IMR-90 (cell line): ENCODE data around the gene ST8SIA2.

ENCODE experiments used
- BHLHE40 ChIP-seq: fragments of 150-350 bp; IDR thresholded peaks from 2 replicates; pipeline ENCODE4 v1.6.1; 2016; ENCODE audit warnings: mild to moderate bottlenecking, low read depth, low read length
- CEBPB ChIP-seq: IDR thresholded peaks from 2 replicates; pipeline ENCODE4 v1.6.1; 2012; ENCODE audit warnings: low read depth, low read length, improper control_type of control experiment
- CTCF ChIP-seq: conservative IDR thresholded peaks from 2 replicates; pipeline ENCODE4 v1.5.1; 2012; ENCODE audit warnings: mild to moderate bottlenecking, low read depth, low read length, improper control_type of control experiment
- ELK1 ChIP-seq: fragments of 150-350 bp; IDR thresholded peaks from 2 replicates; pipeline ENCODE4 v1.6.1; 2016; ENCODE audit warnings: low read depth, mild to moderate bottlenecking, low read length, moderate library complexity, borderline replicate concordance
- FOS ChIP-seq: fragments of 150-350 bp; IDR thresholded peaks from 2 replicates; pipeline ENCODE4 v1.6.1; 2016; ENCODE audit warnings: low read depth, low read length
- MAZ ChIP-seq: IDR thresholded peaks from 2 replicates; pipeline ENCODE4 v1.6.1; 2012; ENCODE audit warnings: low read depth, mild to moderate bottlenecking, low read length, improper control_type of control experiment, moderate library complexity, borderline replicate concordance
- MXI1 ChIP-seq: IDR thresholded peaks from 2 replicates; pipeline ENCODE4 v1.6.1; 2012; ENCODE audit warnings: low read depth, mild to moderate bottlenecking, low read length, moderate library complexity, borderline replicate concordance
- POLR2A ChIP-seq: IDR thresholded peaks from 2 replicates; pipeline ENCODE4 v1.6.1; 2012; ENCODE audit warnings: mild to moderate bottlenecking, low read depth, low read length
- RAD21 ChIP-seq: IDR thresholded peaks from 2 replicates; pipeline ENCODE4 v1.6.1; 2012; ENCODE audit warnings: low read length, improper control_type of control experiment
- RFX5 ChIP-seq: IDR thresholded peaks from 2 replicates; pipeline ENCODE4 v1.8.0; 2012; ENCODE audit warnings: low read depth, mild to moderate bottlenecking, low read length, moderate library complexity
- SMC3 ChIP-seq: fragments of 150-350 bp; IDR thresholded peaks from 2 replicates; pipeline ENCODE4 v1.6.1; 2016; ENCODE audit warnings: low read depth, mild to moderate bottlenecking, antibody characterized with exemption, low read length, moderate library complexity

GRCh38 chr15:92499731-92500530 lies 106.2 kb downstream of the ST8SIA2 start:
- TF ChIP-seq CTCF (no peak), MAZ (no peak), RFX5 (no peak), POLR2A (no peak), CEBPB (no peak), RAD21 (no peak), ELK1 (no peak), BHLHE40 (no peak), FOS (no peak), MXI1 (no peak), SMC3 (no peak)
